K562 (cell line): Measurements from ENCODE around the gene ZNF35. TPM values are rescaled to one million over a fixed set of nuclear protein-coding genes. Genes with fewer than 3 reads are reported as not detected.
A peak's percentile ranks its signal among the peaks of the same experiment; 100 is the strongest.

Experiments used
- ATAC-seq: fragments of 200-7000 bp; cut with Tn5 transposase; 3 replicates; pipeline ENCODE4 v1.9.1; 2020; ENCODE audit warnings: moderate library complexity
- BruUV-seq: library from RNA; stranded (reverse); fragments of 400-500 nt; replicated peaks from 2 replicates; lab custom pipeline; 2021; lab: Mats Ljungman, UMichigan
- CTCF ChIA-PET: fragments of 300-600 bp; formaldehyde crosslinking; extraction: SDS; loops from one replicate; lab custom pipeline; 2021; ENCODE audit warnings: low intra/inter-chr PET ratio; lab: Yijun Ruan, JAX
- POLR2A ChIA-PET: fragments of 300-600, 350-650 bp; sonication (Branson Sonifier 250); formaldehyde crosslinking; extraction: SDS; loops from one replicate; lab custom pipeline; 2021; ENCODE audit warnings: antibody characterized with exemption, inconsistent platforms; lab: Yijun Ruan, JAX
- DNase-seq, 4 experiments: peaks; one replicate each; pipeline versions ENCODE4 v3.0.0 to v3.0.0-alpha.2; 2011 to 2018; ENCODE audit warnings: low spot score in 3 of 4, mixed read lengths in 3 of 4; ENCODE audit errors: extremely low read depth in 1 of 4
- FAIRE-seq: peaks from 2 replicates; lab custom pipeline; 2011; peaks lifted over from hg19 to GRCh38; lab: Jason Lieb, UNC
- H2AFZ ChIP-seq: 2 replicates; pipeline ENCODE4 v1.6.0; 2011; ENCODE audit warnings: low read depth, low read length, control low read depth, inconsistent platforms
- H3K27ac ChIP-seq: fragments of 200-600 bp; 3 replicates; pipeline ENCODE4 v1.8.0; 2011; ENCODE audit warnings: low read depth, mild to moderate bottlenecking, control low read depth, inconsistent platforms, low read length, moderate library complexity, mixed read lengths; ENCODE audit errors: extremely low read depth
- H3K27me3 ChIP-seq, 2 experiments: fragments of 300-600 bp in 1 of 2; 2 replicates in 1 of 2; 3 replicates in 1 of 2; pipeline versions ENCODE4 v1.6.0 to v1.8.0; 2011; ENCODE audit warnings: inconsistent platforms in 2 of 2, low read length in 2 of 2, mild to moderate bottlenecking in 1 of 2, mixed read lengths in 1 of 2, moderate library complexity in 1 of 2; ENCODE audit not compliant: control insufficient read depth in 2 of 2, insufficient read depth in 2 of 2
- H3K36me3 ChIP-seq: fragments of 300-600 bp; 3 replicates; pipeline ENCODE4 v1.8.0; 2011; ENCODE audit warnings: mild to moderate bottlenecking, low read length, inconsistent platforms; ENCODE audit not compliant: control insufficient read depth, insufficient read depth
- H3K4me1 ChIP-seq, 2 experiments: fragments of 200-600 bp in 1 of 2; replicated peaks in 1 of 2; 2 replicates in 1 of 2; 3 replicates in 1 of 2; pipeline versions ENCODE4 v1.5.1 to v1.8.0; 2011; ENCODE audit warnings: inconsistent platforms in 2 of 2, low read length in 2 of 2, mild to moderate bottlenecking in 1 of 2, mixed read lengths in 1 of 2, moderate library complexity in 1 of 2; ENCODE audit not compliant: control insufficient read depth in 2 of 2, insufficient read depth in 2 of 2
- H3K4me2 ChIP-seq: 2 replicates; pipeline ENCODE4 v1.6.1; 2011; ENCODE audit warnings: low read length, control low read depth, inconsistent platforms, mixed read lengths; ENCODE audit not compliant: insufficient read depth
- H3K4me3 ChIP-seq: fragments of 200-600 bp; sonication (generic), shearing (Covaris generic); 2 replicates; pipeline ENCODE4 v1.5.1; 2016; ENCODE audit warnings: control low read depth, inconsistent platforms
- H3K79me2 ChIP-seq: fragments of 200-600 bp; 3 replicates; pipeline ENCODE4 v1.8.0; 2011; ENCODE audit warnings: low read length, inconsistent platforms; ENCODE audit not compliant: control insufficient read depth, insufficient read depth
- H3K9ac ChIP-seq, 2 experiments: 2 replicates each; pipeline versions ENCODE4 v1.6.0 to v1.6.1; 2011; ENCODE audit warnings: low read depth in 2 of 2, low read length in 2 of 2, control low read depth in 1 of 2, inconsistent platforms in 1 of 2, mild to moderate bottlenecking in 1 of 2, mixed read lengths in 1 of 2; ENCODE audit not compliant: insufficient read depth in 1 of 2
- H3K9me1 ChIP-seq: one replicate; pipeline ENCODE4 v1.6.0; 2011; ENCODE audit warnings: inconsistent platforms, mild to moderate bottlenecking, low read length, moderate library complexity; ENCODE audit not compliant: control insufficient read depth, insufficient read depth
- H3K9me3 ChIP-seq: replicated peaks from 2 replicates; pipeline ENCODE4 v1.5.1; 2011; ENCODE audit warnings: low read depth, low read length, inconsistent platforms; ENCODE audit not compliant: control insufficient read depth, insufficient read depth
- H4K20me1 ChIP-seq: replicated peaks from 2 replicates; pipeline ENCODE4 v1.6.1; 2011; ENCODE audit warnings: low read length, inconsistent platforms, mixed read lengths; ENCODE audit not compliant: control insufficient read depth, insufficient read depth
- CBX3 ChIP-seq, 2 experiments: IDR thresholded peaks; 1 replicate in 1 of 2; 2 replicates in 1 of 2; pipeline ENCODE4 v1.6.1; 2012; ENCODE audit warnings: inconsistent platforms in 2 of 2, low read length in 2 of 2, borderline replicate concordance in 1 of 2, control low read depth in 1 of 2
- ETV5 ChIP-seq: sonication (generic); formaldehyde crosslinking; IDR thresholded peaks from 2 replicates; pipeline ENCODE4 v1.4.0; 2020; ENCODE audit warnings: low read depth, mild to moderate bottlenecking, missing genetic modification reagents
- FIP1L1 ChIP-seq: fragments of 200-400 bp; formaldehyde crosslinking; IDR thresholded peaks from 2 replicates; pipeline ENCODE4 v1.6.1; 2018; ENCODE audit warnings: mild to moderate bottlenecking, low read depth, low read length; ENCODE audit not compliant: poor library complexity, severe bottlenecking
- KLF6 ChIP-seq: fragments of 250-450 bp; sonication (Bioruptor Pico); IDR thresholded peaks from 2 replicates; pipeline ENCODE4 v1.4.0; 2020; ENCODE audit warnings: mild to moderate bottlenecking, moderate library complexity, borderline replicate concordance
- MCM3 ChIP-seq: fragments of 450-650 bp; IDR thresholded peaks from 2 replicates; pipeline ENCODE4 v1.6.1; 2016
- NCOA2 ChIP-seq, 2 experiments: fragments of 450-650 bp; IDR thresholded peaks; 2 replicates each; pipeline ENCODE4 v1.6.1; 2018; ENCODE audit warnings: mild to moderate bottlenecking in 2 of 2, moderate library complexity in 1 of 2; ENCODE audit not compliant: partially characterized antibody in 2 of 2
- NUFIP1 ChIP-seq: fragments of 450-650 bp; IDR thresholded peaks from 2 replicates; pipeline ENCODE4 v1.6.1; 2018; ENCODE audit not compliant: partially characterized antibody
- PCBP1 ChIP-seq: fragments of 200-400 bp; formaldehyde crosslinking; IDR thresholded peaks from 2 replicates; pipeline ENCODE4 v1.6.1; 2018; ENCODE audit warnings: mild to moderate bottlenecking, low read depth, low read length; ENCODE audit not compliant: poor library complexity, severe bottlenecking
- PML ChIP-seq: IDR thresholded peaks from 2 replicates; pipeline ENCODE4 v1.6.1; 2012; ENCODE audit warnings: low read length, inconsistent platforms
- ZNF121 ChIP-seq: sonication (generic); formaldehyde crosslinking; conservative IDR thresholded peaks from 2 replicates; pipeline ENCODE4 v1.8.0; 2022; ENCODE audit warnings: missing genetic modification reagents
- ZNF507 ChIP-seq: conservative IDR thresholded peaks from 2 replicates; pipeline ENCODE4 v1.6.1; 2017; ENCODE audit warnings: missing genetic modification characterization, missing compliant biosample characterization
- ZNF75A ChIP-seq: fragments of 450-650 bp; formaldehyde crosslinking; IDR thresholded peaks from 2 replicates; pipeline ENCODE4 v1.4.0; 2020; ENCODE audit warnings: mild to moderate bottlenecking
- WGBS: fragments of 100-300 bp; shearing (Covaris generic); methylation state at CpG from one replicate; pipeline ENCODE4 v1.1.6; 2016; ENCODE audit warnings: low coverage, mixed read lengths; ENCODE audit not compliant: insufficient coverage; ENCODE audit errors: missing lambda C conversion rate; 5-methylcytosine and 5-hydroxymethylcytosine counted together
- in situ Hi-C: fragments of 300-500 bp; cut with MboI; formaldehyde crosslinking; loops from 4 replicates; pipeline ENCODE4 v1.15.0; 2018; ENCODE audit warnings: inconsistent platforms, mixed read lengths
- intact Hi-C: fragments of 100-400 bp; cut with micrococcal nuclease; formaldehyde crosslinking; loops from 2 replicates; pipeline ENCODE4 v1.14.2; 2022
- polyA plus RNA-seq, 8 experiments: library from polyadenylated mRNA; depleted of rRNA in 4 of 8; stranded (reverse) in 5 of 8; unstranded in 3 of 8; fragments of >200 nt; fragmentation: Nextera tagmentation in 2 of 8; fragmentation: Illumina TruSeq in 1 of 8; extraction: Ambion mirVana in 2 of 8; extraction: Trizol in 1 of 8; gene quantifications; 2 replicates each; pipeline versions ENCODE4 v1.2.1 to v1.2.3, GENCODE V29; 2011 to 2014; ENCODE audit warnings: inconsistent platforms in 1 of 8, missing spikeins in 1 of 8
- total RNA-seq, 7 experiments: library from RNA; depleted of rRNA in 6 of 7; stranded (reverse); fragments of >200 nt in 6 of 7; fragmentation: Illumina TruSeq in 2 of 7; extraction: Trizol in 2 of 7; gene quantifications; 2 replicates each; pipeline versions ENCODE4 v1.2.1 to v1.2.3, GENCODE V29; 2011 to 2021; ENCODE audit warnings: low replicate concordance in 1 of 7
- TF ChIP-seq, protein P1 (sequence below): conservative IDR thresholded peaks from 2 replicates; pipeline ENCODE4 v1.6.1; 2011; ENCODE audit warnings: low read depth, mild to moderate bottlenecking, low read length; ENCODE audit not compliant: control insufficient read depth
- TF ChIP-seq, protein P2 (sequence below): sonication (generic); formaldehyde crosslinking; IDR thresholded peaks from 2 replicates; pipeline ENCODE4 v1.8.0; 2022; ENCODE audit warnings: missing genetic modification reagents, mild to moderate bottlenecking, borderline replicate concordance

The ZNF35 gene
- total and polyA plus RNA-seq, 9 of the 15 experiments (the other 6 are each of a cell fraction or from before 2014, with no cell fraction given) = 8.0 to 18.2 (median 14.8) TPM

- H3K27ac ChIP-seq = no peak overlapping the region
- FAIRE-seq = no peak
- no peak overlapping the region for H3K9ac ChIP-seq
- no TSS peak for BruUV-seq
- no peak for DNase-seq
- intact Hi-C loops = no loop called here
- no peaks in the 10 kb centered on the region for H4K20me1 ChIP-seq
- no peak for ATAC-seq
- in situ Hi-C loops = no loop called here
- WGBS = 89% methylated on average over 7 of the region's 7 CpGs
- no peaks in the 10 kb centered on the region for H3K4me1 ChIP-seq
- no peak overlapping the region for H2AFZ ChIP-seq
- H3K79me2 ChIP-seq = no peaks in the 10 kb centered on the region
- POLR2A ChIA-PET = interaction anchor here (1.7 kb wide), 1 partner anchor 33 kb away, joined by 3 read pairs; no protein-coding TSS in a partner anchor
- peak; percentile 89 for TF ChIP-seq ZNF75A (CRISPR knock-in tag)
- TF ChIP-seq FIP1L1 = no peak
- peak; percentile 48; the same call in 1 of the 2 replicates for TF ChIP-seq ZNF507
- H3K9me3 ChIP-seq = peaks cover 6% of the 10 kb centered on the region; the same call in 1 of the 2 replicates
- H3K4me2 ChIP-seq = no peak overlapping the region
- H3K9me1 ChIP-seq = no peaks in the 10 kb centered on the region
- CTCF ChIA-PET = no interaction called here
- no peaks in the 10 kb centered on the region for H3K27me3 ChIP-seq
- peaks cover 63% of the 10 kb centered on the region for H3K36me3 ChIP-seq
- no peak overlapping the region for H3K4me3 ChIP-seq
These were observed 10.5 kb downstream of the ZNF35 start for GRCh38 chr3:44659015-44659414.

- FAIRE-seq (no peak), DNase-seq (no peak), ATAC-seq (no peak)
- no peak overlapping the region for H2AFZ ChIP-seq
- no peaks in the 10 kb centered on the region for H3K27me3 ChIP-seq
- no peak overlapping the region for H3K27ac ChIP-seq
- no peak overlapping the region for H3K4me2 ChIP-seq
- no peaks in the 10 kb centered on the region for H3K4me1 ChIP-seq
- H3K9me3 ChIP-seq = peaks cover 6% of the 10 kb centered on the region; the same call in 1 of the 2 replicates
- no peaks in the 10 kb centered on the region for H3K79me2 ChIP-seq
- intact Hi-C loops = no loop called here
- in situ Hi-C loops = no loop called here
- no peak overlapping the region for H3K9ac ChIP-seq
- no peaks in the 10 kb centered on the region for H3K9me1 ChIP-seq
- no TSS peak for BruUV-seq
- no peaks in the 10 kb centered on the region for H4K20me1 ChIP-seq
- 94% methylated on average over 6 of the region's 6 CpGs for WGBS
- TF ChIP-seq CBX3 (IDR thresholded peaks at IDR 0.05; ENCODE audit: borderline replicate concordance in 1 of 2, low read length in 2 of 2) (peak in 1 of 2 experiments; percentile 57; a peak in 1 of 3 replicates), MCM3 (no peak), NUFIP1 (no peak), ZNF75A (CRISPR knock-in tag) (peak; percentile 77), ETV5 (CRISPR knock-in tag) (no peak), NCOA2 (IDR thresholded peaks at IDR 0.05; ENCODE audit: partially characterized antibody in 2 of 2) (no peak), PCBP1 (no peak), ZNF121 (no peak), PML (no peak), KLF6 (no peak)
- TF ChIP-seq, protein P1, sequence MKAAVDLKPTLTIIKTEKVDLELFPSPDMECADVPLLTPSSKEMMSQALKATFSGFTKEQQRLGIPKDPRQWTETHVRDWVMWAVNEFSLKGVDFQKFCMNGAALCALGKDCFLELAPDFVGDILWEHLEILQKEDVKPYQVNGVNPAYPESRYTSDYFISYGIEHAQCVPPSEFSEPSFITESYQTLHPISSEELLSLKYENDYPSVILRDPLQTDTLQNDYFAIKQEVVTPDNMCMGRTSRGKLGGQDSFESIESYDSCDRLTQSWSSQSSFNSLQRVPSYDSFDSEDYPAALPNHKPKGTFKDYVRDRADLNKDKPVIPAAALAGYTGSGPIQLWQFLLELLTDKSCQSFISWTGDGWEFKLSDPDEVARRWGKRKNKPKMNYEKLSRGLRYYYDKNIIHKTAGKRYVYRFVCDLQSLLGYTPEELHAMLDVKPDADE = no peak
- TF ChIP-seq, protein P2, sequence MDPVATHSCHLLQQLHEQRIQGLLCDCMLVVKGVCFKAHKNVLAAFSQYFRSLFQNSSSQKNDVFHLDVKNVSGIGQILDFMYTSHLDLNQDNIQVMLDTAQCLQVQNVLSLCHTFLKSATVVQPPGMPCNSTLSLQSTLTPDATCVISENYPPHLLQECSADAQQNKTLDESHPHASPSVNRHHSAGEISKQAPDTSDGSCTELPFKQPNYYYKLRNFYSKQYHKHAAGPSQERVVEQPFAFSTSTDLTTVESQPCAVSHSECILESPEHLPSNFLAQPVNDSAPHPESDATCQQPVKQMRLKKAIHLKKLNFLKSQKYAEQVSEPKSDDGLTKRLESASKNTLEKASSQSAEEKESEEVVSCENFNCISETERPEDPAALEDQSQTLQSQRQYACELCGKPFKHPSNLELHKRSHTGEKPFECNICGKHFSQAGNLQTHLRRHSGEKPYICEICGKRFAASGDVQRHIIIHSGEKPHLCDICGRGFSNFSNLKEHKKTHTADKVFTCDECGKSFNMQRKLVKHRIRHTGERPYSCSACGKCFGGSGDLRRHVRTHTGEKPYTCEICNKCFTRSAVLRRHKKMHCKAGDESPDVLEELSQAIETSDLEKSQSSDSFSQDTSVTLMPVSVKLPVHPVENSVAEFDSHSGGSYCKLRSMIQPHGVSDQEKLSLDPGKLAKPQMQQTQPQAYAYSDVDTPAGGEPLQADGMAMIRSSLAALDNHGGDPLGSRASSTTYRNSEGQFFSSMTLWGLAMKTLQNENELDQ (CRISPR knock-in tag) = no peak
- POLR2A ChIA-PET = no interaction called here
- CTCF ChIA-PET = no interaction called here
- H3K4me3 ChIP-seq = no peak overlapping the region
- peaks cover 59% of the 10 kb centered on the region for H3K36me3 ChIP-seq
These were observed 10.9 kb downstream of the ZNF35 start for GRCh38 chr3:44659434-44659833.
